GM23338 (cell line): ENCODE measurements around the gene SHFL. TPM values are rescaled to one million over a fixed set of nuclear protein-coding genes. Genes with fewer than 3 reads are reported as not detected.

ENCODE experiments used
- ATAC-seq: fragments of 200-7000 bp; cut with Tn5 transposase; 3 replicates; pipeline ENCODE4 v1.9.1; 2020
- DNase-seq: peaks from one replicate; pipeline ENCODE4 v3.0.0-alpha.2; 2015; ENCODE audit warnings: low spot score
- H2AFZ ChIP-seq: fragments of 200-600 bp; sonication (generic); 2 replicates; pipeline ENCODE4 v1.8.0; 2016; ENCODE audit warnings: antibody characterized with exemption, mild to moderate bottlenecking, moderate library complexity
- H3F3A ChIP-seq: fragments of 200-600 bp; sonication (generic); replicated peaks from 2 replicates; pipeline ENCODE4 v1.8.0; 2017; ENCODE audit warnings: antibody characterized with exemption, mixed run types, low read depth
- H3K27ac ChIP-seq: fragments of 200-600 bp; sonication (generic); 2 replicates; pipeline ENCODE4 v1.6.1; 2016; ENCODE audit warnings: low read depth
- H3K27me3 ChIP-seq: fragments of 200-600 bp; sonication (generic); 2 replicates; pipeline ENCODE4 v1.8.0; 2016; ENCODE audit warnings: mild to moderate bottlenecking, mixed run types, moderate library complexity; ENCODE audit not compliant: insufficient read depth
- H3K36me3 ChIP-seq: fragments of 200-600 bp; sonication (generic); 2 replicates; pipeline ENCODE4 v1.8.0; 2016; ENCODE audit warnings: mild to moderate bottlenecking; ENCODE audit not compliant: insufficient read depth
- H3K4me1 ChIP-seq: fragments of 200-600 bp; sonication (generic); 2 replicates; pipeline ENCODE4 v1.8.0; 2016; ENCODE audit warnings: mild to moderate bottlenecking, moderate library complexity; ENCODE audit not compliant: insufficient read depth
- H3K4me2 ChIP-seq: fragments of 200-600 bp; sonication (generic); 2 replicates; pipeline ENCODE4 v1.7.1; 2017; ENCODE audit warnings: mixed run types
- H3K4me3 ChIP-seq: fragments of 200-600 bp; sonication (generic); 2 replicates; pipeline ENCODE4 v1.6.1; 2016; ENCODE audit warnings: mixed run types
- H3K79me2 ChIP-seq: fragments of 200-600 bp; sonication (generic); replicated peaks from 2 replicates; pipeline ENCODE4 v1.8.0; 2017; ENCODE audit warnings: mild to moderate bottlenecking; ENCODE audit not compliant: insufficient read depth
- H3K9me2 ChIP-seq: fragments of 200-600 bp; sonication (generic); 2 replicates; pipeline ENCODE4 v1.8.0; 2017; ENCODE audit not compliant: insufficient read depth
- H4K20me1 ChIP-seq: fragments of 200-600 bp; sonication (generic); replicated peaks from 2 replicates; pipeline ENCODE4 v1.8.0; 2017; ENCODE audit warnings: mild to moderate bottlenecking; ENCODE audit not compliant: insufficient read depth
- H3K27ac Mint-ChIP-seq: 2 replicates; pipeline ENCODE4 v1.8.0; 2020; ENCODE audit warnings: inconsistent platforms, mild to moderate bottlenecking, moderate library complexity, mixed read lengths
- H3K27me3 Mint-ChIP-seq: 3 replicates; pipeline ENCODE4 v1.8.0; 2022; ENCODE audit warnings: low read depth, mild to moderate bottlenecking, moderate library complexity, mixed read lengths, inconsistent platforms; ENCODE audit not compliant: insufficient read depth, poor library complexity
- H3K36me3 Mint-ChIP-seq: 3 replicates; pipeline ENCODE4 v1.8.0; 2021; ENCODE audit warnings: low read depth, mild to moderate bottlenecking, inconsistent platforms, moderate library complexity, mixed read lengths
- H3K4me1 Mint-ChIP-seq: 3 replicates; pipeline ENCODE4 v1.8.0; 2020; ENCODE audit warnings: mild to moderate bottlenecking, inconsistent platforms, mixed read lengths
- H3K4me3 Mint-ChIP-seq: 3 replicates; pipeline ENCODE4 v1.8.0; 2021; ENCODE audit warnings: moderate library complexity, mild to moderate bottlenecking, inconsistent platforms, mixed read lengths
- H3K9me3 Mint-ChIP-seq: 3 replicates; pipeline ENCODE4 v1.8.0; 2020; ENCODE audit warnings: moderate library complexity, mild to moderate bottlenecking, inconsistent platforms, mixed read lengths
- CREB1 ChIP-seq: fragments of 250-450 bp; sonication (Bioruptor Pico); IDR thresholded peaks from 2 replicates; pipeline ENCODE4 v1.5.0; 2020; ENCODE audit warnings: low read depth, mild to moderate bottlenecking, moderate library complexity
- ETS1 ChIP-seq: IDR thresholded peaks from 2 replicates; pipeline ENCODE4 v1.6.1; 2016; ENCODE audit warnings: antibody characterized with exemption
- EZH2phosphoT487 ChIP-seq: fragments of 200-600 bp; sonication (generic); IDR thresholded peaks from one replicate; pipeline ENCODE4 v1.8.1; 2018; ENCODE audit warnings: antibody characterized with exemption; ENCODE audit not compliant: unreplicated experiment
- JUNB ChIP-seq: IDR thresholded peaks from one replicate; pipeline ENCODE4 v1.6.1; 2016; ENCODE audit warnings: antibody characterized with exemption; ENCODE audit not compliant: unreplicated experiment
- NANOG ChIP-seq: IDR thresholded peaks from 2 replicates; pipeline ENCODE4 v1.6.1; 2016; ENCODE audit warnings: antibody characterized with exemption, borderline replicate concordance
- POLR2AphosphoS5 ChIP-seq: IDR thresholded peaks from 2 replicates; pipeline ENCODE4 v1.6.1; 2016; ENCODE audit warnings: antibody characterized with exemption, low read depth
- STAT1 ChIP-seq: IDR thresholded peaks from one replicate; pipeline ENCODE4 v1.6.1; 2016; ENCODE audit warnings: antibody characterized with exemption; ENCODE audit not compliant: unreplicated experiment
- ZNF331 ChIP-seq: fragments of 250-450 bp; sonication (Bioruptor Pico); IDR thresholded peaks from 2 replicates; pipeline ENCODE4 v1.5.0; 2020; ENCODE audit warnings: low read depth, mild to moderate bottlenecking, moderate library complexity
- ZNF462 ChIP-seq: fragments of 250-450 bp; sonication (Bioruptor Pico); IDR thresholded peaks from 2 replicates; pipeline ENCODE4 v1.5.0; 2020; ENCODE audit warnings: mild to moderate bottlenecking, moderate library complexity
- polyA plus RNA-seq: library from polyadenylated mRNA; unstranded; fragments of >200 nt; fragmentation: Nextera tagmentation; extraction: Ambion mirVana; gene quantifications from 2 replicates; pipeline ENCODE4 v1.2.1, GENCODE V29; 2016
- total RNA-seq: library from RNA; depleted of rRNA; stranded (reverse); fragments of >200 nt; shearing (Covaris generic); gene quantifications from 2 replicates; pipeline ENCODE4 v1.2.3, GENCODE V29; 2014

The SHFL gene
- total and polyA plus RNA-seq, 2 experiments from 2014 or later = 31.7 to 32.1 TPM

GRCh38 chr19:10102787-10103236 is 16.7 kb downstream of the SHFL start:
- peaks cover 9% of the 10 kb centered on the region; the same call in 1 of the 2 replicates for H3F3A ChIP-seq
- no peak for TF ChIP-seq JUNB
- no peak for TF ChIP-seq CREB1 (CRISPR knock-in tag)
- no peak for TF ChIP-seq STAT1
- TF ChIP-seq ZNF331 = no peak
- TF ChIP-seq ETS1 = no peak
- TF ChIP-seq EZH2phosphoT487 = no peak
- TF ChIP-seq NANOG = no peak
- no peak for TF ChIP-seq ZNF462 (CRISPR knock-in tag)
- no peak for TF ChIP-seq POLR2AphosphoS5
- Mint-ChIP-seq H3K4me3 (no peak overlapping the region), H3K27me3 (peaks cover 24% of the 10 kb centered on the region), H3K4me1 (peaks cover 9% of the 10 kb centered on the region), H3K9me3 (no peaks in the 10 kb centered on the region), H3K36me3 (peaks cover 13% of the 10 kb centered on the region), H3K27ac (no peak overlapping the region)
- peaks cover 7% of the 10 kb centered on the region; the same call in 1 of the 2 replicates for H3K4me1 ChIP-seq
- no peak overlapping the region for H3K4me3 ChIP-seq
- no peak for DNase-seq
- no peaks in the 10 kb centered on the region for H3K27me3 ChIP-seq
- no peaks in the 10 kb centered on the region for H4K20me1 ChIP-seq
- no peak overlapping the region for H3K27ac ChIP-seq
- no peak for ATAC-seq
- H3K79me2 ChIP-seq = peaks cover 16% of the 10 kb centered on the region
- H3K4me2 ChIP-seq = no peak overlapping the region
- H3K36me3 ChIP-seq = peaks cover 10% of the 10 kb centered on the region; the same call in 1 of the 2 replicates
- no peaks in the 10 kb centered on the region for H3K9me2 ChIP-seq
- no peak overlapping the region for H2AFZ ChIP-seq
